Brain microvascular endothelial cell (primary cell): ENCODE data around the gene LRMDA.

Experiments used
- DNase-seq: peaks from one replicate; pipeline ENCODE4 v3.0.0-alpha.2; 2020
- H3K27ac ChIP-seq: fragments of 250-450 bp; sonication (Bioruptor Pico); 2 replicates; pipeline ENCODE4 v1.5.1; 2020; ENCODE audit warnings: mild to moderate bottlenecking, moderate library complexity
- H3K27me3 ChIP-seq: fragments of 250-450 bp; sonication (Bioruptor Pico); replicated peaks from 2 replicates; pipeline ENCODE4 v1.5.1; 2020; ENCODE audit warnings: mild to moderate bottlenecking
- H3K36me3 ChIP-seq: fragments of 250-450 bp; sonication (Bioruptor Pico); replicated peaks from 2 replicates; pipeline ENCODE4 v1.5.1; 2020; ENCODE audit warnings: mild to moderate bottlenecking
- H3K4me3 ChIP-seq: 2 replicates; pipeline ENCODE4 v1.5.1; 2011; ENCODE audit warnings: low read depth, mild to moderate bottlenecking, control low read depth, low read length, moderate library complexity
- CTCF ChIP-seq: IDR thresholded peaks from 2 replicates; pipeline ENCODE4 v1.5.1; 2011; ENCODE audit warnings: low read depth, mild to moderate bottlenecking, moderate library complexity, low read length, control low read depth, inconsistent platforms; ENCODE audit errors: missing control alignments
- in situ Hi-C: cut with HindIII; loops from 2 replicates; pipeline ENCODE4 v1.10.0; 2017; ENCODE audit warnings: low sequenced_read_pairs, low pct_ligation_motif_present

Gene LRMDA

GRCh38 chr10:75401569-75402485, 29.6 kb upstream of the LRMDA start, which contains the start of gene ZNF503:
Gene ZNF503, minus strand, starts transcription at chr10:75401764. Its CDS starts 345 bp downstream, at chr10:75401419.
- Histone ChIP-seq H3K27me3 (peaks cover 38% of the 10 kb centered on the region), H3K4me3 (peak within 1 kb of the TSS; percentile 96), H3K27ac (peak within 1 kb of the TSS; percentile 65), H3K36me3 (no peaks in the 10 kb centered on the region)
- DNase-seq, result peak; percentile 95
- in situ Hi-C loops, result no loop called here
- TF ChIP-seq CTCF, result peak; percentile 59

GRCh38 chr10:75402486-75403143, 28.8 kb upstream of the LRMDA start:
- no peak for TF ChIP-seq CTCF
- H3K27me3 ChIP-seq, result peaks cover 44% of the 10 kb centered on the region

GRCh38 chr10:75403144-75403938, 28.1 kb upstream of the LRMDA start:
- no peak overlapping the region for H3K27ac ChIP-seq
- peak overlapping the region; percentile 96 for H3K4me3 ChIP-seq
- no peak for DNase-seq
- in situ Hi-C loops, result no loop called here
- peaks cover 52% of the 10 kb centered on the region for H3K27me3 ChIP-seq
- H3K36me3 ChIP-seq, result no peaks in the 10 kb centered on the region
- TF ChIP-seq CTCF, result no peak

More at GRCh38 chr10:75402486-75403143, 28.8 kb upstream of the LRMDA start:
- H3K36me3 ChIP-seq, result no peaks in the 10 kb centered on the region
- no peak for DNase-seq
- H3K27ac ChIP-seq, result no peak overlapping the region
- peak overlapping the region; percentile 96 for H3K4me3 ChIP-seq
- in situ Hi-C loops, result no loop called here

- in situ Hi-C loops, result no loop called here
- no peak for TF ChIP-seq CTCF
- H3K36me3 ChIP-seq, result no peaks in the 10 kb centered on the region
These were observed 27.2 kb upstream of the LRMDA start for GRCh38 chr10:75403939-75404814.

More at GRCh38 chr10:75403939-75404814, 27.2 kb upstream of the LRMDA start:
- Histone ChIP-seq H3K4me3 (peak overlapping the region; percentile 96), H3K27ac (no peak overlapping the region), H3K27me3 (peaks cover 59% of the 10 kb centered on the region)
- no peak for DNase-seq
